H1 (cell line): ENCODE results near the gene CSKMT. TPM values are rescaled to one million over a fixed set of nuclear protein-coding genes. Genes with fewer than 3 reads are reported as not detected.
A peak's percentile ranks its signal among the peaks of the same experiment; 100 is the strongest.

ENCODE experiments used
- CTCF ChIA-PET: fragments of 300-600 bp; sonication (Branson Sonifier 250); formaldehyde crosslinking; loops from one replicate; lab custom pipeline; 2021; ENCODE audit not compliant: partially characterized antibody; lab: Charles Lee
- POLR2A ChIA-PET: fragments of 300-600 bp; sonication (Branson Sonifier 250); formaldehyde crosslinking; loops from one replicate; lab custom pipeline; 2021; ENCODE audit warnings: inconsistent platforms; ENCODE audit not compliant: partially characterized antibody; lab: Charles Lee
- DNase-seq, 2 experiments: peaks; one replicate each; pipeline versions ENCODE4 v3.0.0 to v3.0.0-alpha.2; 2010 to 2022; ENCODE audit warnings: low spot score in 2 of 2, low read depth in 1 of 2, mixed read lengths in 1 of 2
- FAIRE-seq: peaks from 2 replicates; lab custom pipeline; 2011; peaks lifted over from hg19 to GRCh38; lab: Jason Lieb, UNC
- H2AFZ ChIP-seq: 2 replicates; pipeline ENCODE4 v1.8.1; 2012; ENCODE audit warnings: low read length, inconsistent platforms
- H2AK5ac ChIP-seq: 2 replicates; pipeline ENCODE4 v1.6.1; 2013; ENCODE audit warnings: low read depth, low read length
- H2BK120ac ChIP-seq: replicated peaks from 2 replicates; pipeline ENCODE3; 2013; ENCODE audit warnings: low read depth, low read length, inconsistent platforms
- H2BK12ac ChIP-seq: 2 replicates; pipeline ENCODE4 v1.6.1; 2013; ENCODE audit warnings: low read depth, low read length
- H2BK15ac ChIP-seq: 2 replicates; pipeline ENCODE4 v1.6.1; 2013; ENCODE audit warnings: low read length
- H2BK20ac ChIP-seq: 2 replicates; pipeline ENCODE4 v1.6.1; 2013; ENCODE audit warnings: low read length
- H2BK5ac ChIP-seq: 2 replicates; pipeline ENCODE4 v1.6.1; 2013; ENCODE audit warnings: low read depth, low read length
- H3K14ac ChIP-seq: 2 replicates; pipeline ENCODE4 v1.6.1; 2013; ENCODE audit warnings: inconsistent platforms; ENCODE audit not compliant: insufficient read length
- H3K18ac ChIP-seq: 2 replicates; pipeline ENCODE4 v1.6.1; 2013; ENCODE audit warnings: low read length; ENCODE audit errors: extremely low read depth
- H3K23ac ChIP-seq: 2 replicates; pipeline ENCODE4 v1.6.1; 2013; ENCODE audit warnings: inconsistent platforms; ENCODE audit not compliant: insufficient read length
- H3K23me2 ChIP-seq: 2 replicates; pipeline ENCODE4 v1.6.1; 2013; ENCODE audit warnings: low read depth, low read length
- H3K27ac ChIP-seq: 2 replicates; pipeline ENCODE4 v1.6.1; 2011; ENCODE audit warnings: low read depth, low read length, inconsistent platforms
- H3K27me3 ChIP-seq, 4 experiments: replicated peaks in 1 of 4; 1 replicate in 1 of 4; 2 replicates in 3 of 4; pipeline versions ENCODE4 v1.6.1 to v1.8.1; 2011 to 2013; ENCODE audit warnings: low read length in 3 of 4, mild to moderate bottlenecking in 3 of 4, inconsistent platforms in 2 of 4, mixed read lengths in 2 of 4, moderate library complexity in 1 of 4; ENCODE audit not compliant: control insufficient read depth in 3 of 4, insufficient read depth in 3 of 4; ENCODE audit errors: extremely low read depth in 1 of 4
- H3K36me3 ChIP-seq, 4 experiments: 2 replicates each; pipeline versions ENCODE4 v1.6.1 to v1.8.1; 2011 to 2013; ENCODE audit warnings: mild to moderate bottlenecking in 4 of 4, low read length in 3 of 4, moderate library complexity in 2 of 4, control low read depth in 1 of 4, inconsistent platforms in 1 of 4; ENCODE audit not compliant: insufficient read depth in 4 of 4, control insufficient read depth in 2 of 4
- H3K4ac ChIP-seq: replicated peaks from 2 replicates; pipeline ENCODE3; 2013; ENCODE audit warnings: low read length, low read depth, mixed read lengths, inconsistent platforms; ENCODE audit not compliant: insufficient read length
- H3K4me1 ChIP-seq, 4 experiments: replicated peaks in 1 of 4; 1 replicate in 1 of 4; 2 replicates in 3 of 4; pipeline versions ENCODE4 v1.6.1 to v1.8.1; 2011 to 2013; ENCODE audit warnings: low read length in 3 of 4, inconsistent platforms in 2 of 4, mixed read lengths in 1 of 4; ENCODE audit not compliant: insufficient read depth in 4 of 4, control insufficient read depth in 3 of 4
- H3K4me2 ChIP-seq, 2 experiments: 2 replicates each; pipeline versions ENCODE4 v1.6.1 to v1.8.1; 2011 to 2013; ENCODE audit warnings: low read depth in 2 of 2, low read length in 2 of 2, control low read depth in 1 of 2, inconsistent platforms in 1 of 2, mild to moderate bottlenecking in 1 of 2; ENCODE audit not compliant: insufficient read depth in 1 of 2
- H3K4me3 ChIP-seq, 4 experiments: fragments of 200-600, 300-600 bp in 1 of 4; sonication (generic), shearing (Covaris generic), sonication (Bioruptor Twin) in 1 of 4; 2 replicates each; pipeline versions ENCODE4 v1.5.1 to v1.8.1; 2011 to 2016; ENCODE audit warnings: low read length in 4 of 4, low read depth in 3 of 4, control low read depth in 2 of 4, inconsistent platforms in 2 of 4, mild to moderate bottlenecking in 2 of 4, mixed read lengths in 1 of 4, moderate library complexity in 1 of 4; ENCODE audit not compliant: insufficient read depth in 2 of 4; ENCODE audit errors: extremely low read depth in 1 of 4
- H3K56ac ChIP-seq: replicated peaks from 2 replicates; pipeline ENCODE3; 2013; ENCODE audit warnings: low read depth, mild to moderate bottlenecking, mixed read lengths, low read length, inconsistent platforms; ENCODE audit not compliant: insufficient read length
- H3K79me1 ChIP-seq: 2 replicates; pipeline ENCODE4 v1.6.1; 2013; ENCODE audit warnings: low read depth, low read length, control low read depth
- H3K79me2 ChIP-seq, 2 experiments: 2 replicates each; pipeline versions ENCODE4 v1.6.1 to v1.8.1; 2012 to 2013; ENCODE audit warnings: low read length in 2 of 2, mild to moderate bottlenecking in 2 of 2, inconsistent platforms in 1 of 2; ENCODE audit not compliant: insufficient read depth in 2 of 2, control insufficient read depth in 1 of 2
- H3K9ac ChIP-seq, 4 experiments: replicated peaks in 1 of 4; 1 replicate in 1 of 4; 2 replicates in 3 of 4; pipeline versions ENCODE4 v1.6.1 to v1.8.1; 2011 to 2013; ENCODE audit warnings: low read depth in 3 of 4, low read length in 3 of 4, control low read depth in 2 of 4, mild to moderate bottlenecking in 2 of 4, moderate library complexity in 2 of 4, inconsistent platforms in 1 of 4; ENCODE audit errors: extremely low read depth in 1 of 4
- H3K9me3 ChIP-seq, 2 experiments: 2 replicates each; pipeline versions ENCODE4 v1.6.1 to v1.8.1; 2012 to 2013; ENCODE audit warnings: mild to moderate bottlenecking in 2 of 2, moderate library complexity in 2 of 2, control low read depth in 1 of 2, inconsistent platforms in 1 of 2, low read depth in 1 of 2, low read length in 1 of 2, mixed read lengths in 1 of 2; ENCODE audit not compliant: insufficient read depth in 2 of 2
- H4K20me1 ChIP-seq, 2 experiments: replicated peaks in 1 of 2; 2 replicates each; pipeline versions ENCODE3 to v1.8.1; 2011 to 2013; ENCODE audit warnings: inconsistent platforms in 2 of 2, low read length in 2 of 2, mild to moderate bottlenecking in 1 of 2; ENCODE audit not compliant: insufficient read depth in 2 of 2, control insufficient read depth in 1 of 2
- H4K5ac ChIP-seq: 2 replicates; pipeline ENCODE4 v1.6.1; 2013; ENCODE audit warnings: low read length, low read depth, mixed read lengths, inconsistent platforms; ENCODE audit not compliant: insufficient read length
- H4K8ac ChIP-seq: 2 replicates; pipeline ENCODE4 v1.8.0; 2013; ENCODE audit warnings: mild to moderate bottlenecking, moderate library complexity, low read length, inconsistent platforms; ENCODE audit not compliant: insufficient read depth; ENCODE audit errors: extremely low read depth
- H4K91ac ChIP-seq: replicated peaks from 2 replicates; pipeline ENCODE3; 2013; ENCODE audit warnings: low read length, mixed read lengths, inconsistent platforms; ENCODE audit not compliant: insufficient read length
- PHF8 ChIP-seq: fragments of 200-600 bp; sonication (generic); conservative IDR thresholded peaks from 2 replicates; pipeline ENCODE4 v1.7.1; 2012; ENCODE audit warnings: low read depth, mild to moderate bottlenecking, inconsistent platforms, low read length, moderate library complexity
- SIRT6 ChIP-seq: IDR thresholded peaks from one replicate; pipeline ENCODE4 v1.7.1; 2012; ENCODE audit warnings: low read length, inconsistent platforms
- SUZ12 ChIP-seq: fragments of 200-600 bp; sonication (generic); IDR thresholded peaks from 2 replicates; pipeline ENCODE4 v1.6.1; 2012; ENCODE audit warnings: mild to moderate bottlenecking, inconsistent platforms, low read length, moderate library complexity, mixed read lengths
- WGBS, 2 experiments: shearing (Covaris generic) in 1 of 2; methylation state at CpG; one replicate each; pipeline versions ENCODE4 v1.1.6 to v1.1.7; 2013 to 2015; ENCODE audit warnings: low lambda C conversion rate in 2 of 2, mixed read lengths in 2 of 2, inconsistent platforms in 1 of 2, low coverage in 1 of 2, missing lambda C conversion rate in 1 of 2; ENCODE audit not compliant: insufficient replicate concordance in 2 of 2, insufficient coverage in 1 of 2, insufficient read length in 1 of 2; ENCODE audit errors: extremely low coverage in 1 of 2, missing lambda C conversion rate in 1 of 2; 5-methylcytosine and 5-hydroxymethylcytosine counted together
- polyA plus RNA-seq, 7 experiments: library from polyadenylated mRNA; depleted of rRNA in 3 of 7; stranded (reverse) in 5 of 7; unstranded in 2 of 7; fragments of >200 nt in 5 of 7; fragments of 200-250 nt in 2 of 7; gene quantifications; 1 replicate in 5 of 7; 2 replicates in 1 of 7; 4 replicates in 1 of 7; pipeline versions ENCODE4 v1.2.1 to v1.2.3, GENCODE V29; 2011 to 2013; ENCODE audit warnings: missing spikeins in 2 of 7, mixed read lengths in 2 of 7
- total RNA-seq: library from RNA; stranded (reverse); fragmentation: NEBNext Ultra II Directional; extraction: Animal tissue kit (Norgen Biotek cat#: 25700); gene quantifications from 2 replicates; pipeline ENCODE4 v1.2.1, GENCODE V29; 2021

CSKMT gene
- total and polyA plus RNA-seq, 2 of the 8 experiments (the other 6 are each of a cell fraction or from before 2014, with no cell fraction given), result 12.0 to 66.1 TPM

DNA sequence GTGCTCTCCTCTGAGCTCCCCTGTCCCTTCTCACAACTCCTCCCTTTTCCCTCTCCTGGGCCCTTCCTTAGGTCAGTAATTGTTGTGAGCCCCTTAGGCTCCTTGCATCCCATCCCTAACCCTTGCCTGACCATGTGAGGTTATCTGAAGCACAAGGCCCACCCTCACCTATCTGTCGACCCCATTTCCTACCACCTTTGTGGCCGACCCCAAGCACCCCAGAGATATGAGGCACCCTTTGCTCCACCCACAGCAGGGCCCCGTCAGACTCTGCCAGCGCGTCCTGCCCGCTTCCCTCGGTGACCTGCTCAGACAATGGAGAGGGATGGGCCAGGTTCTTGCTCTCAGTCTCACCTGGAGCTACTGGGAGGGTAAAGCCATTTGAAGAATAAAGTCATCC lies 43.7 kb downstream of the CSKMT start:
- Histone ChIP-seq H3K23me2 (peaks cover 22% of the 10 kb centered on the region), H2AK5ac (peak overlapping the region; percentile 25; the same call in 1 of the 2 replicates), H3K56ac (no peak overlapping the region), H2BK20ac (no peak overlapping the region), H4K20me1 (no peaks in the 10 kb centered on the region), H3K4me1 (peaks cover 7 to 34% (median 20%) of the 10 kb centered on the region in 4 experiments), H3K79me1 (no peaks in the 10 kb centered on the region; the same call in 1 of the 2 replicates), H2AFZ (peak overlapping the region; percentile 33; the same call in 1 of the 2 replicates), H3K4me3 (peak overlapping the region; percentile 68 to 89 (median 84)), H3K4ac (no peak overlapping the region), H2BK120ac (no peak overlapping the region), H3K79me2 (peaks cover 0 to 9% of the 10 kb centered on the region in 2 experiments; a peak in 1 of 4 replicates), H3K18ac (peak overlapping the region; percentile 79; the same call in 1 of the 2 replicates), H3K9me3 (no peaks in the 10 kb centered on the region), H2BK15ac (0 out of 2 replicates have a peak overlapping the region, but pooled peaks have one; percentile 50), H3K4me2 (peak overlapping the region; percentile 99), H3K36me3 (peaks cover 12 to 33% (median 17%) of the 10 kb centered on the region in 4 experiments), H3K9ac (peak overlapping the region; percentile 61 to 81 (median 70); a peak in 6 of 7 replicates), H4K8ac (peak overlapping the region; percentile 100; the same call in 1 of the 2 replicates), H4K5ac (peak overlapping the region; percentile 14), H3K27ac (peak overlapping the region; percentile 78; the same call in 1 of the 2 replicates), H3K14ac (no peak overlapping the region), H4K91ac (peak overlapping the region; percentile 45), H3K23ac (no peak overlapping the region), H2BK5ac (peak overlapping the region; percentile 82), H2BK12ac (peak overlapping the region; percentile 85; the same call in 1 of the 2 replicates), H3K27me3 (no peaks in the 10 kb centered on the region)
- CTCF ChIA-PET, result interaction anchor here (0.6 to 3.8 kb wide), 10 partner anchors 12 to 365 kb away, joined by 3 to 21 read pairs (median 4); partner anchors contain the start of genes LBHD1, UBXN1, UQCC3 and ZBTB3
- WGBS, 2 experiments, result 7% methylated on average over 7 of the region's 7 CpGs; no CpG with 5 or more reads in 1 of the 2 experiments
- FAIRE-seq, result no peak
- POLR2A ChIA-PET, result interaction anchor here (0.6 to 61.4 kb wide), 33 partner anchors 9 to 172 kb away, joined by 3 to 2041 read pairs (median 8); partner anchors contain the start of genes B3GAT3, C11orf98, CSKMT and EEF1G
- TF ChIP-seq SUZ12 (0 out of 2 replicates have a peak, but pooled peaks have one; percentile 13), PHF8 (0 out of 2 replicates have a peak, but pooled peaks have one; percentile 23), SIRT6 (no peak)
- peak in 1 of 2 experiments; percentile 69 for DNase-seq
